AML-193 (cell line): ENCODE data around the gene CUBN.

Experiments
- DNase-seq, 2 experiments: peaks; one replicate each; lab custom pipeline; 2025; lab: John Stamatoyannopoulos, UW

Gene CUBN

GRCh38 chr10:17129741-17130140 lies at the start of gene CUBN:
Gene CUBN (minus strand): TSS chr10:17129811. CDS start chr10:17129765, 46 bp downstream.
- no peak for DNase-seq

- DNase-seq = no peak
These were observed 49.4 kb upstream of the CUBN start for GRCh38 chr10:17179002-17179401.

- DNase-seq = no peak
These were observed 48.4 kb upstream of the CUBN start for GRCh38 chr10:17178006-17178405.

- no peak for DNase-seq
These were observed 47.4 kb upstream of the CUBN start for GRCh38 chr10:17177014-17177413.

GRCh38 chr10:17176091-17176490 lies 46.5 kb upstream of the CUBN start:
- DNase-seq = no peak

- DNase-seq = peak in 1 of 2 experiments; percentile 19
These were observed 45.9 kb upstream of the CUBN start for GRCh38 chr10:17175551-17175950.

- no peak for DNase-seq
These were observed 45.0 kb upstream of the CUBN start for GRCh38 chr10:17174626-17175025.

GRCh38 chr10:17171141-17171641 lies 41.6 kb upstream of the CUBN start:
- DNase-seq = no peak

GRCh38 chr10:17169803-17170202 lies 40.2 kb upstream of the CUBN start:
- DNase-seq = no peak

- DNase-seq = no peak
These were observed 37.1 kb upstream of the CUBN start for GRCh38 chr10:17166699-17167098.

- DNase-seq = no peak
These were observed 33.2 kb upstream of the CUBN start for GRCh38 chr10:17162828-17163227.

GRCh38 chr10:17161775-17162174 lies 32.2 kb upstream of the CUBN start:
- no peak for DNase-seq

GRCh38 chr10:17157024-17157423 lies 27.4 kb upstream of the CUBN start:
- no peak for DNase-seq

GRCh38 chr10:17155826-17156225 lies 26.2 kb upstream of the CUBN start:
- no peak for DNase-seq

- DNase-seq = no peak
These were observed 24.5 kb upstream of the CUBN start for GRCh38 chr10:17154116-17154515.

- no peak for DNase-seq
These were observed 23.7 kb upstream of the CUBN start for GRCh38 chr10:17153321-17153720.

- no peak for DNase-seq
These were observed 22.1 kb upstream of the CUBN start for GRCh38 chr10:17151716-17152115.

- DNase-seq = no peak
These were observed 18.4 kb upstream of the CUBN start for GRCh38 chr10:17147884-17148489.

GRCh38 chr10:17146892-17147291 lies 17.3 kb upstream of the CUBN start:
- DNase-seq = no peak

GRCh38 chr10:17145239-17145638 lies 15.6 kb upstream of the CUBN start:
- no peak for DNase-seq

GRCh38 chr10:17144757-17145156 lies 15.1 kb upstream of the CUBN start:
- no peak for DNase-seq

- no peak for DNase-seq
These were observed 14.4 kb upstream of the CUBN start for GRCh38 chr10:17144032-17144431.

GRCh38 chr10:17143055-17143690 lies 13.6 kb upstream of the CUBN start:
- DNase-seq = no peak
